C4-2B (cell line): Measurements from ENCODE around the gene FRMD3.

Experiments
- H3K27ac ChIP-seq: fragments of 450-650 bp; 2 replicates; pipeline ENCODE4 v1.5.1; 2017
- CTCF ChIP-seq: fragments of 450-650 bp; conservative IDR thresholded peaks from 2 replicates; pipeline ENCODE4 v1.5.1; 2017; ENCODE audit warnings: mild to moderate bottlenecking
- ZFX ChIP-seq: fragments of 450-650 bp; IDR thresholded peaks from 2 replicates; pipeline ENCODE4 v1.6.1; 2017

Gene FRMD3

GRCh38 chr9:83294816-83295215 is 243.4 kb downstream of the FRMD3 start:
- no peak overlapping the region for H3K27ac ChIP-seq
- TF ChIP-seq CTCF (no peak), ZFX (no peak)

- H3K27ac ChIP-seq: no peak overlapping the region
- TF ChIP-seq CTCF (no peak), ZFX (no peak)
Measured at GRCh38 chr9:83291196-83291595, 247.0 kb downstream of the FRMD3 start.

- no peak overlapping the region for H3K27ac ChIP-seq
- TF ChIP-seq CTCF: no peak
- no peak for TF ChIP-seq ZFX
Measured at GRCh38 chr9:83290692-83291091, 247.5 kb downstream of the FRMD3 start.

- no peak for TF ChIP-seq CTCF
- TF ChIP-seq ZFX: no peak
- no peak overlapping the region for H3K27ac ChIP-seq
Measured at GRCh38 chr9:83287021-83287420, 251.2 kb downstream of the FRMD3 start.

- TF ChIP-seq CTCF (no peak), ZFX (no peak)
Measured at GRCh38 chr9:83285445-83286225, 252.6 kb downstream of the FRMD3 start.

GRCh38 chr9:83284746-83285145 is 253.5 kb downstream of the FRMD3 start:
- TF ChIP-seq ZFX (no peak), CTCF (no peak)

More at GRCh38 chr9:83285445-83286225, 252.6 kb downstream of the FRMD3 start:
- no peak overlapping the region for H3K27ac ChIP-seq

GRCh38 chr9:83283528-83283927 is 254.7 kb downstream of the FRMD3 start:
- no peak overlapping the region for H3K27ac ChIP-seq
- TF ChIP-seq CTCF: no peak
- TF ChIP-seq ZFX: no peak

More at GRCh38 chr9:83284746-83285145, 253.5 kb downstream of the FRMD3 start:
- H3K27ac ChIP-seq: no peak overlapping the region
